8988T (cell line): ENCODE results near the gene C3orf70.

Experiments
- DNase-seq: peaks from one replicate; pipeline ENCODE4 v3.0.0; 2011

The C3orf70 gene

GRCh38 chr3:185046603-185047002 lies 106.3 kb downstream of the C3orf70 start:
- DNase-seq, result no peak

- no peak for DNase-seq
Measured at GRCh38 chr3:185046164-185046515, 106.7 kb downstream of the C3orf70 start.

GRCh38 chr3:185042312-185043050 lies 110.4 kb downstream of the C3orf70 start:
- DNase-seq, result no peak

- no peak for DNase-seq
Measured at GRCh38 chr3:185041540-185041939, 111.3 kb downstream of the C3orf70 start.

GRCh38 chr3:185040425-185040824 lies 112.4 kb downstream of the C3orf70 start:
- DNase-seq, result no peak

GRCh38 chr3:185037801-185038200 lies 115.1 kb downstream of the C3orf70 start:
- no peak for DNase-seq

GRCh38 chr3:185030951-185031350 lies 121.9 kb downstream of the C3orf70 start:
- no peak for DNase-seq

GRCh38 chr3:185030399-185030798 lies 122.5 kb downstream of the C3orf70 start:
- DNase-seq, result no peak

- DNase-seq, result no peak
Measured at GRCh38 chr3:185029086-185029485, 123.8 kb downstream of the C3orf70 start.

- DNase-seq, result no peak
Measured at GRCh38 chr3:185028121-185028520, 124.7 kb downstream of the C3orf70 start.
